Measurements from ENCODE around the gene CDKAL1.

Gene CDKAL1

GRCh38 chr6:21132446-21132845 lies 598.2 kb downstream of the CDKAL1 start:
- DNase-seq, result no peak

GRCh38 chr6:21132856-21133838 lies 598.9 kb downstream of the CDKAL1 start:
- DNase-seq, result peak in 3 of 56 donors; percentile 0 to 13 (median 2)

- DNase-seq, result no peak
Measured at GRCh38 chr6:21133901-21134300, 599.6 kb downstream of the CDKAL1 start.

DNA sequence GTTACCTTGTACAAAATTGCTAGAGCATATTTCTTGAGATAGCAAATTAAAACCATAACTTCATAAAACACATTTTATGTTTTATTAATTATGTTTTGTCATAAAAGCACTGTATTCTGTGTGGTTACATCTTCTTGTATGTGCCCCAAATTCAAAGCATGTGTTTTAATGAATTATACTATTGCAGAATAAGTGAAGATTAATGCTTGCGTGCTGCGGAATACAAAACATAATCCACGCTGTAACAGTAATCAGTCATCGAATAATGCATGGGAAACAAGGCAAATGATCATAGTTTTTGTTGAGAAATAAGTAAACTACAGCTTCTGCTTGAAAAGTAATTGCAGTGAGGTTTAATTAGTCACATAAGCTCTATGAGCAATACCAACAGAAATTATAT lies 600.1 kb downstream of the CDKAL1 start:
- no peak for DNase-seq

DNA sequence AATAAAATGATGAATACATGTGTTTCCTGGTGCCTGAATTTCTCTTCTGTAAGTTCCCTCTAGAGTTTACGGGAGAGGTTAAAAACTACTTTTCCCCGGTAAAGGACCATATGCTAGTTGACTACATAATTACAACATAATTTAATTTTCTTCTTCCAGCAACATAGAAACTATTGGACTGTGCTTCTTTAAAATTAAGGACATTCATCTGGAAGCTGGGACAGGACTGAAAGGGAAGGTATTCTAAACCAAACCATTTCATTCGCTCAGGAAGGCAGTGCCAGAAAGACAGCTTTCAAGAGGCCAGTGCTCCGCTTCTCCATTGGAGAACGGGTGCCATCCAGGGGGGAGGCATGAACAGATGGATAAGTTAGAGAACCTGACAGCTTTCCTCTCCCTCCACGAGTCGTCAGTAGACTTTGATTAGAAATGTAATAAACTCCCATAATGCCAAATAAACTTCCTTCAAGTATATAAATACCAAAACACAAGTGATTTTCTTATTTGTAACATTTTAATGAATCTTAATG lies 601.3 kb downstream of the CDKAL1 start:
- DNase-seq, result no peak

GRCh38 chr6:21137700-21138335 lies 603.6 kb downstream of the CDKAL1 start:
- no peak for DNase-seq

DNA sequence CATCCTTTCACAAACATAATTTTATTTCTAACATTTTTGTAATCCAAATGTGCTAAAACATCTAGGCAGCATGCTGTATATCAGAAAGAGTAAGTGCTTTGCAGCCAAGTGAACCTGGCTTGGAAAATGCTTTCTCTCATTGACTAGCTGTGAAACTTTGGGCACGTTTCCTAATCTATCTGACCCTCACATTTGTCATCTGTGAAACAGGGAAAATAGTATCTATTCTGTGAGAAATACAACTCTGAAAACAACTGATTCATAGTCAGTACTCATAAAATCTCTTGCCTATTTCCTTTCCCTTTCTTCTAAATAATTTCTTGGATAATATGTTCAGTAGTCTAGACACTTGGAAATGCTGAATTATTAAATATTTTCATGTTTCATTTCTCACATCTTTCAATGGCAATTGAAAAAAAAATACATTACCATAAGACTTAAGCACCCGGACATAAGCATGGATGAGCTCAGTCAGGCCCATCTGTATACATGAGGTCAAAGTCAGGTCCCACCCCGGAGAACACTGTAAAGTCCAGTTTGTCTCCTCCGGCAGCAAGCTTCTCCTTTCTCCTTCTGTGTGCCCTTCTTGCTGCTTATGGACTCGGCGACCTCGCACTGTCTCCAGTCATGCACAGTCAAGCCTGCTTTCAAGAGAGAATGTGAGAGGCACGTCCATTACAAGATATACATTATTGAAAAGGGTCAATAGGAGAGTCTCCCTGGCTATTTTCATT lies 604.2 kb downstream of the CDKAL1 start:
- no peak for DNase-seq

- DNase-seq, result no peak
Measured at GRCh38 chr6:21140966-21141365, 606.7 kb downstream of the CDKAL1 start.

DNA sequence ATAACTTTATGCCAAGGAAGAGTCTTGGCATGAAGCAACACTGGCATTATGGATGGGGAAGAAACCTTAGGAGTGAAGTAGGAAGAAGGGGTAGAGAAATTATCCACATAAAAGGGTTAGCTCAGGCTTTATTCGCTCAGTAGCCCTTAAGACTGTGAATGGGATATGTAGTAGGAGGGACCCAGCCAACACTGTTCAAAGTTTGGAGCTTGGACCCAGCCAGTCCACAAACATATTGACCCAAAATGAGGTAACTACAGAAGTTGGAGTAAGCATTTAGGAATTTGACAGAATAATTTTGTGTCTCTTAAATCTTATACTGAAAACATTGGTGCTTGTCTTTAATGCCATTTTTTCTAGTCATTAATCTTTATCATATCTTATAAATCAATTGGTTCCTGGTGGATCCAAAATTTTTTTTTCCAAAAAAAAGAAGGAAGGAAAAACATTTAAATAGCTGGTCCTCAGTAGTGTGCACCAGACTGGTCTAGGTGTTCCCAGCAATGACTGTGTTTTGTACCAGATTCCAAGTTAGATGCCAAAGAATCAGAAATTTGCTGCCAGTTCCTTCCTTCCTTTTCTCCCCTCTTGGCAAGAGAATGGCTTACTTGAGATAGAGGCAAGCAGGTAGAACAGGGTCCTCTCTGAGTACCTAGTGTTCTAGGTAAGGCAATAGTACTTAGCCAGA lies 607.5 kb downstream of the CDKAL1 start:
- no peak for DNase-seq

DNA sequence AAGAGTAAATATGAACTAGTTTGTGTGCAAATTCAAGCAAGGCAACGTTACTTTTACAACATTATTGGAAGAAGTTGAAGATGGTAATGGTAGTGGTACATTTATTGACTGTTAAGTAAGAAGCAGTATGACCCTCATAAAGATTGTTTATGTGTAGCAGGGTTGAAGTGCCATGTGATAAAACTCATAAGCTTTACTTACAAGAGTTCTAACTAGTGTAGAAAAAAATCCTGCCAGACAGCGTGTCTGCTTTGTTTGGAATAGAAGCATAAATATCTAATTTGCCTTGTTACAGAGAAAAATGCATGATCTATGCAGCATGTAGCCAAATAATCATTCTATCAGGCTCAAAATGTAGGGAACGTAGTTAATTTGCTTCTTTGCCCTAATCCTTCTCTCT lies 608.5 kb downstream of the CDKAL1 start:
- no peak for DNase-seq

GRCh38 chr6:21143645-21144044 lies 609.4 kb downstream of the CDKAL1 start:
- DNase-seq, result no peak

GRCh38 chr6:21144928-21145327 lies 610.7 kb downstream of the CDKAL1 start:
- DNase-seq, result no peak

- DNase-seq, result no peak
Measured at GRCh38 chr6:21147995-21148394, 613.7 kb downstream of the CDKAL1 start.

GRCh38 chr6:21149470-21149869 lies 615.2 kb downstream of the CDKAL1 start:
- DNase-seq, result no peak

DNA sequence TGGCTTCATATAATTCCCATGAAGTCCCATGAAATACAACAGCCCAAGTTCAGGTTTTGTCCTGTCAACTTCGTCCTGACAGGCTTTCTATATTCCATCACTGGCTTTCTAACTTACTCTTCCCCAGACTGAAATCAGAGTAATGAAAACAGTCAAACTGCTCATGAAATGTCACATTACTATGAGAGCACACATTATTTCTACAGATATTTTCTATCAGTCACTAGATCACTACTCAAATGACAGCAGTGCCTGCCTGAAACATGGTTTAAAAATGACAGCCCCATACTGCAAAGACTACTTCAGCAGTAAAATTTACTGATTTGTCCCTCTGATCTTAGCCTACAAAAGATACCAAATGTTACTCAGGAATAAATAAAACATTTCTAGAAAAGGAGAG lies 616.4 kb downstream of the CDKAL1 start:
- DNase-seq, result no peak

GRCh38 chr6:21151119-21151518 lies 616.9 kb downstream of the CDKAL1 start:
- DNase-seq, result no peak

GRCh38 chr6:21151530-21151929 lies 617.3 kb downstream of the CDKAL1 start:
- no peak for DNase-seq

GRCh38 chr6:21157186-21157929 lies 623.1 kb downstream of the CDKAL1 start:
- DNase-seq, result no peak

GRCh38 chr6:21158149-21158548 lies 623.9 kb downstream of the CDKAL1 start:
- DNase-seq, result no peak

GRCh38 chr6:21158873-21159272 lies 624.6 kb downstream of the CDKAL1 start:
- no peak for DNase-seq
